Dedifferentiated amniotic fluid mesenchymal stem cell (primary cell): ENCODE results near the gene PARD3B.
A peak's percentile ranks its signal among the peaks of the same experiment; 100 is the strongest.

Source experiments
- DNase-seq: peaks from one replicate; pipeline ENCODE4 v3.0.0-alpha.2; 2016; ENCODE audit errors: extremely low spot score

PARD3B gene

GRCh38 chr2:204544961-204545860 is at the start of gene PARD3B:
TSS of gene PARD3B (plus strand) at chr2:204545475. CDS start at chr2:204546000, 525 bp downstream.
- DNase-seq = peak; percentile 50

GRCh38 chr2:204496779-204497178 is 48.5 kb upstream of the PARD3B start:
- DNase-seq = no peak

GRCh38 chr2:204497855-204498254 is 47.4 kb upstream of the PARD3B start:
- DNase-seq = no peak

- DNase-seq = no peak
Observed at GRCh38 chr2:204498291-204498690, 47.0 kb upstream of the PARD3B start.

GRCh38 chr2:204503869-204504268 is 41.4 kb upstream of the PARD3B start:
- no peak for DNase-seq

- DNase-seq = no peak
Observed at GRCh38 chr2:204504594-204504993, 40.7 kb upstream of the PARD3B start.

- DNase-seq = no peak
Observed at GRCh38 chr2:204505488-204505887, 39.8 kb upstream of the PARD3B start.

GRCh38 chr2:204505946-204506345 is 39.3 kb upstream of the PARD3B start:
- DNase-seq = no peak

GRCh38 chr2:204507636-204508035 is 37.6 kb upstream of the PARD3B start:
- DNase-seq = no peak

- DNase-seq = no peak
Observed at GRCh38 chr2:204510709-204511420, 34.4 kb upstream of the PARD3B start.

GRCh38 chr2:204514439-204514838 is 30.8 kb upstream of the PARD3B start:
- no peak for DNase-seq

- DNase-seq = no peak
Observed at GRCh38 chr2:204515416-204515815, 29.9 kb upstream of the PARD3B start.

GRCh38 chr2:204517154-204517553 is 28.1 kb upstream of the PARD3B start:
- DNase-seq = no peak

- no peak for DNase-seq
Observed at GRCh38 chr2:204529795-204530463, 15.3 kb upstream of the PARD3B start.

GRCh38 chr2:204530464-204530805 is 14.8 kb upstream of the PARD3B start:
- no peak for DNase-seq

GRCh38 chr2:204533629-204534370 is 11.5 kb upstream of the PARD3B start:
- no peak for DNase-seq

GRCh38 chr2:204535356-204535755 is 9.9 kb upstream of the PARD3B start:
- DNase-seq = no peak

GRCh38 chr2:204535764-204536163 is 9.5 kb upstream of the PARD3B start:
- no peak for DNase-seq

GRCh38 chr2:204538182-204539018 is 6.9 kb upstream of the PARD3B start:
- peak; percentile 54 for DNase-seq

GRCh38 chr2:204539019-204539385 is 6.3 kb upstream of the PARD3B start:
- DNase-seq = no peak

GRCh38 chr2:204541637-204542036 is 3.6 kb upstream of the PARD3B start:
- DNase-seq = no peak
